GM21825 (cell line): ENCODE measurements around the gene PPID.
"Not testable (repeated sequence)": the region's sequence is repeated elsewhere in the genome, so short reads cannot be mapped to it uniquely, and the experiment has no call there.

Experiments
- ATAC-seq: cut with Tn5 transposase; IDR thresholded peaks from one replicate; pipeline ENCODE4 v1.9.1; 2021; ENCODE audit warnings: mild to moderate bottlenecking, moderate library complexity; ENCODE audit not compliant: unreplicated experiment

PPID gene

GRCh38 chr4:158669310-158669709, 53.9 kb downstream of the PPID start:
- ATAC-seq, result no peak

GRCh38 chr4:158667651-158668198, 55.5 kb downstream of the PPID start:
- ATAC-seq, result no peak

- no peak for ATAC-seq
Observed at GRCh38 chr4:158666892-158667291, 56.3 kb downstream of the PPID start.

- ATAC-seq, result no peak
Observed at GRCh38 chr4:158664806-158665205, 58.4 kb downstream of the PPID start.

GRCh38 chr4:158663707-158664625, 59.2 kb downstream of the PPID start:
- not testable (repeated sequence) for ATAC-seq

GRCh38 chr4:158663255-158663654, 59.9 kb downstream of the PPID start:
- ATAC-seq, result not testable (repeated sequence)
